Upper lobe of right lung (tissue), 1 donor: ENCODE data around the gene CMSS1. TPM values are rescaled to one million over a fixed set of nuclear protein-coding genes. Genes with fewer than 3 reads are reported as not detected.

Experiments
- ATAC-seq: fragments of 200-7000 bp; cut with Tn5 transposase; one replicate; pipeline ENCODE4 v1.9.1; 2020; ENCODE audit warnings: mild to moderate bottlenecking, moderate library complexity
- DNase-seq: peaks from one replicate; pipeline ENCODE4 v3.0.0-alpha.2; 2020
- H3K27ac ChIP-seq: fragments of 200-600 bp; one replicate; pipeline ENCODE4 v1.8.0; 2022
- H3K27me3 ChIP-seq: fragments of 200-600 bp; one replicate; pipeline ENCODE4 v1.8.0; 2022; ENCODE audit warnings: mild to moderate bottlenecking
- H3K36me3 ChIP-seq: fragments of 200-600 bp; one replicate; pipeline ENCODE4 v1.8.0; 2022
- H3K4me1 ChIP-seq: fragments of 200-600 bp; one replicate; pipeline ENCODE4 v1.8.0; 2022
- H3K4me3 ChIP-seq: fragments of 200-600 bp; one replicate; pipeline ENCODE4 v1.8.0; 2022; ENCODE audit warnings: mild to moderate bottlenecking
- H3K9me3 ChIP-seq: fragments of 200-600 bp; one replicate; pipeline ENCODE4 v1.8.0; 2022
- intact Hi-C: fragments of 100-400 bp; cut with DNase I; formaldehyde crosslinking; loops from one replicate; pipeline ENCODE4 v1.11.0; 2022
- total RNA-seq: library from RNA; stranded (reverse); fragmentation: NEBNext Ultra II Directional; extraction: Animal tissue kit (Norgen Biotek cat#: 25700); gene quantifications from one replicate; pipeline ENCODE4 v1.2.1, GENCODE V29; 2021
- TF ChIP-seq, protein P1 (sequence below): fragments of 200-600 bp; IDR thresholded peaks from one replicate; pipeline ENCODE4 v1.8.0; 2022; ENCODE audit warnings: antibody characterized with exemption
- donor health status: DM: no; HTN: yes; CAD: no; lungs with severe emphysema.

The CMSS1 gene
- total RNA-seq, 1 donor from 2014 or later, result 20.6 TPM

DNA sequence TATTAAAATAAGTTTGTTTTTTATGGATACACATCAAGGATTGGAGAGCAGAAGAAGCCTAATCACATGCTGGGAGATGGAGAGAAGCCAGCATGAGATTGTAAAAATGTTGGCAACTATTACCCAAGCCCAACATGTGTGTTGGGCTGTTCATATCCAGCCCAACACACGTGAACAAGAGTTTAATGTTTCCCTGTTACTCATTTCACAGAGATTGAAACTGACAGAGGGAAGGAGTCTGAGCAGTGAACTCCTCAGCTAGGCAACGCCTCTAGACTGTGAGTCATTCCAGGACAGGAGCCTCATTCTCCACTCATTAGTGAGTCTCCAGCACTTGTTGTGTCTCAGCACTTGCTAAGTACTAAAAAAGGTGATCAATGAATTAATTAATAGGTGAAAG, 43.2 kb upstream of the CMSS1 start:
- Histone ChIP-seq H3K36me3 (no peaks in the 10 kb centered on the region), H3K4me3 (no peak overlapping the region), H3K27me3 (no peaks in the 10 kb centered on the region), H3K27ac (no peak overlapping the region), H3K9me3 (no peaks in the 10 kb centered on the region), H3K4me1 (no peaks in the 10 kb centered on the region)
- intact Hi-C loops, result no loop called here
- DNase-seq (no peak), ATAC-seq (no peak)
- TF ChIP-seq, protein P1, sequence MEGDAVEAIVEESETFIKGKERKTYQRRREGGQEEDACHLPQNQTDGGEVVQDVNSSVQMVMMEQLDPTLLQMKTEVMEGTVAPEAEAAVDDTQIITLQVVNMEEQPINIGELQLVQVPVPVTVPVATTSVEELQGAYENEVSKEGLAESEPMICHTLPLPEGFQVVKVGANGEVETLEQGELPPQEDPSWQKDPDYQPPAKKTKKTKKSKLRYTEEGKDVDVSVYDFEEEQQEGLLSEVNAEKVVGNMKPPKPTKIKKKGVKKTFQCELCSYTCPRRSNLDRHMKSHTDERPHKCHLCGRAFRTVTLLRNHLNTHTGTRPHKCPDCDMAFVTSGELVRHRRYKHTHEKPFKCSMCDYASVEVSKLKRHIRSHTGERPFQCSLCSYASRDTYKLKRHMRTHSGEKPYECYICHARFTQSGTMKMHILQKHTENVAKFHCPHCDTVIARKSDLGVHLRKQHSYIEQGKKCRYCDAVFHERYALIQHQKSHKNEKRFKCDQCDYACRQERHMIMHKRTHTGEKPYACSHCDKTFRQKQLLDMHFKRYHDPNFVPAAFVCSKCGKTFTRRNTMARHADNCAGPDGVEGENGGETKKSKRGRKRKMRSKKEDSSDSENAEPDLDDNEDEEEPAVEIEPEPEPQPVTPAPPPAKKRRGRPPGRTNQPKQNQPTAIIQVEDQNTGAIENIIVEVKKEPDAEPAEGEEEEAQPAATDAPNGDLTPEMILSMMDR, result no peak

DNA sequence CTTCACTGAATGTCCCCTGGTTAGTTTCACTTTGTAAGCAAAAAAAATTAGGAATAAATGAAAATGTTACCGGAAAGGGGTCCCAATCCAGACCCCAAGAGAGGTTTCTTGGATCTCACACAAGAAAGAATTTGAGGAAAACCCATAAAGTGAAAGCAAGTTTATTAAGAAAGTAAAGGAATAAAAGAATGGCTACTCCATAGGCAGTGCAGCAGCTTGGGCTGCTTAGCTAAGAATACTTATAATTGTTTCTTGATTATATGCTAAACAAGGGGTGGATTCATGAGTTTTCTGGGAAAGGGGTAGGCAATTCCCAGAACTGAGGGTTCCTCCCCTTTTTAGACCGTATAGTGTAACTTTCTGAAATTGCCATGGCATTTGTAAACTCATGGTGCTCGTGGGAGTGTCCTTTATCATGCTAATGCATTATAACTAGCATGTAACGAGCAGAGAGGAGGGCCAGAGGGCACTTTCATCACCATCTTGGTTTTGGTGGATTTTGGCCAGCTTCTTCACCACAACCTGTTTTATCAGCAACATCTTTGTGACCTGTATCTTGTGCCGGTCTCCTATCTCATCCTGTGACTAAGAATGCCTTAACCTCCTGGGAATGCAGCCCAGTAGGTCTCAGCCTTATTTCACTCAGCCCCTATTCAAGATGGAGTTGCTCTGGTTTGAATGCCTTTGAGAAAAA, 41.0 kb upstream of the CMSS1 start:
- no peaks in the 10 kb centered on the region for H3K36me3 ChIP-seq
- no peak overlapping the region for H3K27ac ChIP-seq
- intact Hi-C loops, result no loop called here

DNA sequence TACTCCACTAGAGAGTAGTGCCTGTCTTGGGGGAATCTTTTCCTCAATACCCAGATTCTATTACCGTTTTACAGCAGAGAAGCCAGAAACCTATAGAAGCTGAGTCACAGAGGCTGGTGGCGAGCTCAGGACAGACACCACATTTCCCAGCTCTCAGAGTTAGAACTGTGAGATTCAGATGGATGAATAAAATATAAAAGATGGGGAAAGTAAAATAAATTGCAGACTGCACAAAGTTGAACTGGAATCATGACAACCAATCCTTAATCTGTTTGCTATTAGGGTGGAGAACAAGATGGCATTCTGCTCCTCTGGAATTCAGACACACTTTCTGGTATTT, 40.5 kb upstream of the CMSS1 start:
- TF ChIP-seq, protein P1, result no peak
- intact Hi-C loops, result no loop called here
- H3K36me3 ChIP-seq, result no peaks in the 10 kb centered on the region
- no peaks in the 10 kb centered on the region for H3K9me3 ChIP-seq
- no peaks in the 10 kb centered on the region for H3K4me1 ChIP-seq
- no peak overlapping the region for H3K4me3 ChIP-seq
- H3K27me3 ChIP-seq, result no peaks in the 10 kb centered on the region
- DNase-seq, result no peak
- ATAC-seq, result no peak
- no peak overlapping the region for H3K27ac ChIP-seq

More for the DNA sequence above, 41.0 kb upstream of the CMSS1 start:
- ATAC-seq (no peak), DNase-seq (no peak)
- Histone ChIP-seq H3K9me3 (no peaks in the 10 kb centered on the region), H3K4me3 (no peak overlapping the region), H3K4me1 (no peaks in the 10 kb centered on the region), H3K27me3 (no peaks in the 10 kb centered on the region)
- TF ChIP-seq, protein P1, result no peak

GRCh38 chr3:99777708-99778107, 40.0 kb upstream of the CMSS1 start:
- Histone ChIP-seq H3K36me3 (no peaks in the 10 kb centered on the region), H3K27ac (no peak overlapping the region), H3K9me3 (no peaks in the 10 kb centered on the region), H3K4me1 (no peaks in the 10 kb centered on the region), H3K27me3 (no peaks in the 10 kb centered on the region), H3K4me3 (no peak overlapping the region)
- TF ChIP-seq, protein P1, result no peak
- intact Hi-C loops, result no loop called here
- no peak for DNase-seq
- no peak for ATAC-seq

DNA sequence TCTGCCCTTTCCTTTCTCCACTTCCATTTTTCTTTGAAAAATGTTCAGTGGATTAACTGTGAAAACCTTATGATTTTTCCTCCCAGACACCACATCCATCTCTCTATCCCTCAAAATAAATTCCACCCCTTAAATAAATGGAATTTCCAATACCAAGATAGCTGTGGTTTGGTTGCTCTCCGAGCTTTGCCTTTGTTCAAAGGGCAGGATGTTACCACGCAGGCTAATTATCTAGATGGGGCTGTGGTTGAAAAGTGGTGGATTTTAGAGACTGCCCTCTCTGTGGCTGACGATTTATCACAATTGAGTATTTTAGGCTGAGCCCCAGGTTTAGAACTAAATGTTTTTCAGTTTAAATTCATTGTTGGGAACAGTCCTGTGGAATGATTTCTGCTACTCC, 36.9 kb upstream of the CMSS1 start:
- H3K27me3 ChIP-seq, result no peaks in the 10 kb centered on the region
- DNase-seq, result no peak

More for the DNA sequence above, 36.9 kb upstream of the CMSS1 start:
- no peak overlapping the region for H3K27ac ChIP-seq
- no peak for ATAC-seq
- no peaks in the 10 kb centered on the region for H3K9me3 ChIP-seq
- no peak overlapping the region for H3K4me3 ChIP-seq
- intact Hi-C loops, result no loop called here
- no peaks in the 10 kb centered on the region for H3K36me3 ChIP-seq
- TF ChIP-seq, protein P1, result no peak
- no peaks in the 10 kb centered on the region for H3K4me1 ChIP-seq
